H9 (cell line): ENCODE data around the gene DPP8. TPM values are rescaled to one million over a fixed set of nuclear protein-coding genes. Genes with fewer than 3 reads are reported as not detected.

ENCODE experiments used
- DNase-seq: peaks from one replicate; pipeline ENCODE4 v3.0.0-alpha.2; 2017
- H2AFZ ChIP-seq: one replicate; pipeline ENCODE4 v1.6.1; 2013; ENCODE audit warnings: mild to moderate bottlenecking, low read length, control low read depth, moderate library complexity
- H2AK5ac ChIP-seq: 2 replicates; pipeline ENCODE4 v1.6.1; 2013; ENCODE audit warnings: low read length, control low read depth, mixed read lengths; ENCODE audit not compliant: insufficient read length
- H2BK120ac ChIP-seq: one replicate; pipeline ENCODE4 v1.6.1; 2013; ENCODE audit warnings: low read depth, mild to moderate bottlenecking, low read length, control low read depth, inconsistent platforms; ENCODE audit not compliant: poor library complexity, severe bottlenecking
- H2BK12ac ChIP-seq: 2 replicates; pipeline ENCODE4 v1.6.1; 2013; ENCODE audit warnings: low read length, control low read depth, mixed read lengths, low read depth; ENCODE audit not compliant: insufficient read length
- H2BK15ac ChIP-seq: 2 replicates; pipeline ENCODE4 v1.6.1; 2013; ENCODE audit warnings: low read depth, low read length, control low read depth
- H2BK20ac ChIP-seq: one replicate; pipeline ENCODE4 v1.6.1; 2013; ENCODE audit warnings: low read depth, mild to moderate bottlenecking, low read length, control low read depth, inconsistent platforms; ENCODE audit not compliant: poor library complexity, severe bottlenecking
- H2BK5ac ChIP-seq: 2 replicates; pipeline ENCODE4 v1.6.1; 2013; ENCODE audit warnings: low read length, control low read depth, mixed read lengths; ENCODE audit not compliant: insufficient read length
- H3K14ac ChIP-seq: 2 replicates; pipeline ENCODE4 v1.6.1; 2013; ENCODE audit warnings: low read length, control low read depth; ENCODE audit not compliant: insufficient read depth
- H3K18ac ChIP-seq: 2 replicates; pipeline ENCODE4 v1.6.1; 2013; ENCODE audit warnings: low read depth, mild to moderate bottlenecking, mixed read lengths, low read length, control low read depth; ENCODE audit not compliant: insufficient read length
- H3K23ac ChIP-seq: 2 replicates; pipeline ENCODE4 v1.6.1; 2013; ENCODE audit warnings: low read length, control low read depth, mixed read lengths, low read depth; ENCODE audit not compliant: insufficient read length
- H3K23me2 ChIP-seq: 2 replicates; pipeline ENCODE4 v1.6.1; 2013; ENCODE audit warnings: low read depth, mild to moderate bottlenecking, mixed read lengths, low read length, control low read depth; ENCODE audit not compliant: insufficient read length, poor library complexity, severe bottlenecking
- H3K27ac ChIP-seq: 2 replicates; pipeline ENCODE4 v1.5.1; 2013; ENCODE audit warnings: low read length, control low read depth, mixed read lengths, low read depth; ENCODE audit not compliant: insufficient read length
- H3K27me3 ChIP-seq: 2 replicates; pipeline ENCODE4 v1.6.1; 2013; ENCODE audit warnings: low read length, control low read depth, inconsistent platforms; ENCODE audit not compliant: insufficient read depth
- H3K4ac ChIP-seq: 2 replicates; pipeline ENCODE4 v1.6.1; 2013; ENCODE audit warnings: low read depth, mild to moderate bottlenecking, control low read depth, inconsistent platforms, low read length, moderate library complexity
- H3K4me1 ChIP-seq: 2 replicates; pipeline ENCODE4 v1.6.1; 2013; ENCODE audit warnings: low read length, control low read depth, inconsistent platforms; ENCODE audit not compliant: insufficient read depth
- H3K4me2 ChIP-seq: 2 replicates; pipeline ENCODE4 v1.6.1; 2013; ENCODE audit warnings: low read length, control low read depth, mixed read lengths; ENCODE audit not compliant: insufficient read length, insufficient read depth
- H3K56ac ChIP-seq: 2 replicates; pipeline ENCODE4 v1.6.1; 2013; ENCODE audit warnings: low read depth, mild to moderate bottlenecking, mixed read lengths, low read length, control low read depth; ENCODE audit not compliant: insufficient read length
- H3K79me1 ChIP-seq: 2 replicates; pipeline ENCODE4 v1.6.1; 2013; ENCODE audit warnings: low read depth, mild to moderate bottlenecking, moderate library complexity, low read length, control low read depth, inconsistent platforms; ENCODE audit not compliant: insufficient read depth, poor library complexity, severe bottlenecking
- H3K79me2 ChIP-seq: 2 replicates; pipeline ENCODE4 v1.6.1; 2013; ENCODE audit warnings: low read length, control low read depth, inconsistent platforms; ENCODE audit not compliant: insufficient read depth
- H3K9ac ChIP-seq: 2 replicates; pipeline ENCODE4 v1.6.1; 2013; ENCODE audit warnings: low read length, control low read depth, mixed read lengths; ENCODE audit not compliant: insufficient read length; ENCODE audit errors: extremely low read depth
- H3K9me3 ChIP-seq: one replicate; pipeline ENCODE4 v1.6.1; 2013; ENCODE audit warnings: low read depth, low read length, inconsistent platforms; ENCODE audit not compliant: control insufficient read depth
- H3T11ph ChIP-seq: one replicate; pipeline ENCODE4 v1.6.1; 2013; ENCODE audit warnings: mild to moderate bottlenecking, low read length, control low read depth, inconsistent platforms
- H4K20me1 ChIP-seq: one replicate; pipeline ENCODE4 v1.6.1; 2013; ENCODE audit not compliant: control insufficient read depth, insufficient read length, insufficient read depth
- H4K5ac ChIP-seq: 2 replicates; pipeline ENCODE4 v1.6.1; 2013; ENCODE audit warnings: low read depth, mild to moderate bottlenecking, mixed read lengths, low read length, control low read depth; ENCODE audit not compliant: insufficient read length
- H4K8ac ChIP-seq: replicated peaks from 2 replicates; pipeline ENCODE4 v1.6.1; 2013; ENCODE audit warnings: low read length, control low read depth, mixed read lengths, low read depth; ENCODE audit not compliant: insufficient read length
- H4K91ac ChIP-seq: 2 replicates; pipeline ENCODE4 v1.6.1; 2013; ENCODE audit warnings: low read depth, mild to moderate bottlenecking, moderate library complexity, mixed read lengths, low read length, control low read depth; ENCODE audit not compliant: insufficient read length
- H3K27ac Mint-ChIP-seq, 3 experiments: 2 replicates in 2 of 3; 3 replicates in 1 of 3; pipeline ENCODE4 v1.8.0; 2020 to 2021; ENCODE audit warnings: mixed read lengths in 3 of 3, mild to moderate bottlenecking in 1 of 3, moderate library complexity in 1 of 3
- H3K27me3 Mint-ChIP-seq: 2 replicates; pipeline ENCODE4 v1.8.0; 2021; ENCODE audit warnings: low read depth, mild to moderate bottlenecking, moderate library complexity, mixed read lengths
- H3K36me3 Mint-ChIP-seq, 3 experiments: 2 replicates in 2 of 3; 3 replicates in 1 of 3; pipeline ENCODE4 v1.8.0; 2020 to 2021; ENCODE audit warnings: low read depth in 3 of 3, mixed read lengths in 3 of 3; ENCODE audit not compliant: insufficient read depth in 1 of 3
- H3K4me1 Mint-ChIP-seq, 2 experiments: 2 replicates each; pipeline ENCODE4 v1.8.0; 2020; ENCODE audit warnings: mixed read lengths in 2 of 2
- H3K4me3 Mint-ChIP-seq, 2 experiments: 2 replicates in 1 of 2; 3 replicates in 1 of 2; pipeline ENCODE4 v1.8.0; 2020 to 2021; ENCODE audit warnings: mild to moderate bottlenecking in 2 of 2, mixed read lengths in 2 of 2, moderate library complexity in 1 of 2
- H3K9me3 Mint-ChIP-seq, 2 experiments: 2 replicates in 1 of 2; 3 replicates in 1 of 2; pipeline ENCODE4 v1.8.0; 2020; ENCODE audit warnings: mild to moderate bottlenecking in 2 of 2, mixed read lengths in 2 of 2, moderate library complexity in 1 of 2
- WGBS: extraction: QIAGEN DNeasy Blood & Tissue Kit; methylation state at CpG from one replicate; pipeline ENCODE4 v1.1.7; 2013; ENCODE audit warnings: missing lambda C conversion rate, low lambda C conversion rate, mixed read lengths; ENCODE audit not compliant: insufficient read length; ENCODE audit errors: extremely low coverage; 5-methylcytosine and 5-hydroxymethylcytosine counted together
- total RNA-seq: library from RNA; stranded (reverse); gene quantifications from 2 replicates; pipeline ENCODE4 v1.2.1, GENCODE V29; 2021
- TF ChIP-seq, protein P1 (sequence below): fragments of 200-600 bp; sonication (generic); conservative IDR thresholded peaks from 3 replicates; pipeline ENCODE4 v1.8.0; 2021; ENCODE audit warnings: antibody characterized with exemption, mild to moderate bottlenecking

Gene DPP8
- total RNA-seq, 1 experiment from 2014 or later, result 26.6 TPM

DNA sequence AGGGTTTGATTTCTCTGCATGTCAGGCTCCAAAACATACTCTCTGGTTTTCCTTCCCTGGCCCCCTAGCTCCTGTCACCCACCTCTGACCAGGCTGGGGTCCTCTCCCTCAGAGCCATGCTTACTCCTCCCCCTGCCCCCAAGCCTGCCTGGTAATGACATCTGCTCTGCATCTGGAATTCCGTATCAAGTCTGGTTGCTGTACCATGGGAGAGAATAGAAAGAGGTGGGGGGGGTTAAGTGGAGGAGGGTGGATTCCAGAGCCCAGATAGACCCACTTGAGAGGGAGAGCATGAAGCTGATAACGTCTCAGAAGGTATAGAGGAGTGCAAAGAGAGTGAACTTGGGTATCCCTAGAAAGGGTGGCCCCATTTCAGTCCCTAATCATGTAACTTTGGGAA is 98.9 kb downstream of the DPP8 start:
- Histone ChIP-seq H2BK15ac (no peak overlapping the region), H2AFZ (no peak overlapping the region), H3K23ac (no peak overlapping the region), H3K79me2 (no peaks in the 10 kb centered on the region; the same call in 1 of the 2 replicates), H3K9me3 (no peaks in the 10 kb centered on the region), H3K18ac (no peak overlapping the region), H2BK5ac (no peak overlapping the region), H3K4me1 (peaks cover 29% of the 10 kb centered on the region; the same call in 1 of the 2 replicates), H4K5ac (no peak overlapping the region), H3K79me1 (no peaks in the 10 kb centered on the region), H3K23me2 (peaks cover 19% of the 10 kb centered on the region), H3K27me3 (peaks cover 2% of the 10 kb centered on the region; the same call in 1 of the 2 replicates), H2BK120ac (no peak overlapping the region), H4K8ac (no peak overlapping the region), H4K20me1 (no peaks in the 10 kb centered on the region), H3K56ac (no peak overlapping the region), H2AK5ac (no peak overlapping the region), H3K4me2 (no peak overlapping the region), H3K27ac (no peak overlapping the region), H3K9ac (no peak overlapping the region), H2BK12ac (no peak overlapping the region), H2BK20ac (no peak overlapping the region), H3K14ac (no peak overlapping the region), H3K4ac (no peak overlapping the region), H4K91ac (no peak overlapping the region), H3T11ph (no peak overlapping the region)
- WGBS, result no CpG with 5 or more reads among the region's 2 CpGs
- Mint-ChIP-seq H3K36me3 (peaks cover 3 to 17% (median 4%) of the 10 kb centered on the region in 3 experiments), H3K9me3 (peaks cover 0 to 2% of the 10 kb centered on the region in 2 experiments; a peak in 1 of 5 replicates), H3K4me3 (no peak overlapping the region), H3K27ac (peak overlapping the region in 1 of 3 experiments; percentile 61; a peak in 1 of 7 replicates), H3K4me1 (peaks cover 75 to 83% of the 10 kb centered on the region in 2 experiments), H3K27me3 (0 out of 2 replicates have a peak, but pooled peaks cover 2% of the 10 kb centered on the region)
- DNase-seq, result no peak
- TF ChIP-seq, protein P1, sequence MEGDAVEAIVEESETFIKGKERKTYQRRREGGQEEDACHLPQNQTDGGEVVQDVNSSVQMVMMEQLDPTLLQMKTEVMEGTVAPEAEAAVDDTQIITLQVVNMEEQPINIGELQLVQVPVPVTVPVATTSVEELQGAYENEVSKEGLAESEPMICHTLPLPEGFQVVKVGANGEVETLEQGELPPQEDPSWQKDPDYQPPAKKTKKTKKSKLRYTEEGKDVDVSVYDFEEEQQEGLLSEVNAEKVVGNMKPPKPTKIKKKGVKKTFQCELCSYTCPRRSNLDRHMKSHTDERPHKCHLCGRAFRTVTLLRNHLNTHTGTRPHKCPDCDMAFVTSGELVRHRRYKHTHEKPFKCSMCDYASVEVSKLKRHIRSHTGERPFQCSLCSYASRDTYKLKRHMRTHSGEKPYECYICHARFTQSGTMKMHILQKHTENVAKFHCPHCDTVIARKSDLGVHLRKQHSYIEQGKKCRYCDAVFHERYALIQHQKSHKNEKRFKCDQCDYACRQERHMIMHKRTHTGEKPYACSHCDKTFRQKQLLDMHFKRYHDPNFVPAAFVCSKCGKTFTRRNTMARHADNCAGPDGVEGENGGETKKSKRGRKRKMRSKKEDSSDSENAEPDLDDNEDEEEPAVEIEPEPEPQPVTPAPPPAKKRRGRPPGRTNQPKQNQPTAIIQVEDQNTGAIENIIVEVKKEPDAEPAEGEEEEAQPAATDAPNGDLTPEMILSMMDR, result no peak
